GM12878 (cell line): ENCODE results near the gene SPAG9. TPM values are rescaled to one million over a fixed set of nuclear protein-coding genes. Genes with fewer than 3 reads are reported as not detected.
A peak's percentile ranks its signal among the peaks of the same experiment; 100 is the strongest.

ENCODE experiments used
- CBFB ChIP-seq: IDR thresholded peaks from 2 replicates; pipeline ENCODE4 v1.6.1; 2016; ENCODE audit warnings: antibody characterized with exemption, low read depth
- CREM ChIP-seq: IDR thresholded peaks from 2 replicates; pipeline ENCODE4 v1.6.1; 2014; ENCODE audit warnings: antibody characterized with exemption, low read depth
- POLR2A ChIP-seq: IDR thresholded peaks from 2 replicates; pipeline ENCODE4 v1.6.1; 2011; ENCODE audit warnings: low read depth, mild to moderate bottlenecking, low read length
- RAD51 ChIP-seq: fragments of 450-650 bp; IDR thresholded peaks from 2 replicates; pipeline ENCODE4 v1.6.1; 2016; ENCODE audit warnings: moderate library complexity, mild to moderate bottlenecking, inconsistent platforms
- RELA ChIP-seq: fragments of 450-650 bp; IDR thresholded peaks from 2 replicates; pipeline ENCODE4 v1.8.0; 2014; ENCODE audit warnings: borderline replicate concordance; ENCODE audit not compliant: partially characterized antibody
- RUNX3 ChIP-seq: IDR thresholded peaks from 2 replicates; pipeline ENCODE4 v1.6.1; 2012; ENCODE audit warnings: low read length, inconsistent platforms
- USF2 ChIP-seq: IDR thresholded peaks from 2 replicates; pipeline ENCODE4 v1.6.1; 2011; ENCODE audit warnings: low read depth, low read length, improper control_type of control experiment, borderline replicate concordance
- ZNF687 ChIP-seq: fragments of 450-650 bp; IDR thresholded peaks from 2 replicates; pipeline ENCODE4 v1.6.1; 2017; ENCODE audit warnings: mild to moderate bottlenecking, moderate library complexity
- polyA plus RNA-seq, 11 experiments: library from polyadenylated mRNA; depleted of rRNA in 4 of 11; unstranded in 6 of 11; stranded (reverse) in 5 of 11; fragments of >200 nt; fragmentation: Nextera tagmentation in 4 of 11; fragmentation: Illumina TruSeq in 1 of 11; extraction: Ambion mirVana in 4 of 11; extraction: Trizol in 1 of 11; gene quantifications; 1 replicate in 1 of 11; 2 replicates in 10 of 11; pipeline versions ENCODE4 v1.2.1 to v1.2.3, GENCODE V29; 2011 to 2016; ENCODE audit warnings: inconsistent platforms in 2 of 11, missing spikeins in 2 of 11, low read depth in 1 of 11
- total RNA-seq, 4 experiments: library from RNA; depleted of rRNA in 3 of 4; stranded (reverse); fragments of >200 nt in 3 of 4; fragmentation: Illumina TruSeq in 1 of 4; extraction: Trizol in 1 of 4; gene quantifications; 2 replicates each; pipeline versions ENCODE4 v1.2.1 to v1.2.3, GENCODE V29; 2013 to 2021
- TF ChIP-seq, protein P1 (sequence below): IDR thresholded peaks from 2 replicates; pipeline ENCODE4 v1.6.1; 2011; ENCODE audit warnings: borderline replicate concordance, low read depth, mild to moderate bottlenecking, moderate library complexity, low read length; ENCODE audit not compliant: insufficient read depth, poor library complexity, severe bottlenecking
- TF ChIP-seq, protein P2 (sequence below): fragments of 450-650 bp; IDR thresholded peaks from 2 replicates; pipeline ENCODE4 v1.6.1; 2016; ENCODE audit warnings: mild to moderate bottlenecking, moderate library complexity, borderline replicate concordance
- TF ChIP-seq, protein P3 (sequence below): IDR thresholded peaks from 2 replicates; pipeline ENCODE4 v1.6.1; 2012; ENCODE audit warnings: improper control_type of control experiment, low read depth, low read length; ENCODE audit not compliant: insufficient replicate concordance

SPAG9 gene
- total and polyA plus RNA-seq, 10 of the 15 experiments (the other 5 are each of a cell fraction or from before 2014, with no cell fraction given) = 6.6 to 42.0 (median 24.9) TPM

GRCh38 chr17:51121620-51122472 lies 1.2 kb upstream of the SPAG9 start (continued):
- peak; percentile 34; the same call in 1 of the 2 replicates for TF ChIP-seq ZNF687
- peak; percentile 96 for TF ChIP-seq RAD51
- peak; percentile 86 for TF ChIP-seq USF2
- peak; percentile 71 for TF ChIP-seq POLR2A
- no peak; the same call in 1 of the 2 replicates for TF ChIP-seq CREM
- TF ChIP-seq RUNX3 = peak; percentile 71
- TF ChIP-seq, protein P1, sequence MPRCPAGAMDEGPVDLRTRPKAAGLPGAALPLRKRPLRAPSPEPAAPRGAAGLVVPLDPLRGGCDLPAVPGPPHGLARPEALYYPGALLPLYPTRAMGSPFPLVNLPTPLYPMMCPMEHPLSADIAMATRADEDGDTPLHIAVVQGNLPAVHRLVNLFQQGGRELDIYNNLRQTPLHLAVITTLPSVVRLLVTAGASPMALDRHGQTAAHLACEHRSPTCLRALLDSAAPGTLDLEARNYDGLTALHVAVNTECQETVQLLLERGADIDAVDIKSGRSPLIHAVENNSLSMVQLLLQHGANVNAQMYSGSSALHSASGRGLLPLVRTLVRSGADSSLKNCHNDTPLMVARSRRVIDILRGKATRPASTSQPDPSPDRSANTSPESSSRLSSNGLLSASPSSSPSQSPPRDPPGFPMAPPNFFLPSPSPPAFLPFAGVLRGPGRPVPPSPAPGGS = peak; percentile 13
- TF ChIP-seq, protein P2, sequence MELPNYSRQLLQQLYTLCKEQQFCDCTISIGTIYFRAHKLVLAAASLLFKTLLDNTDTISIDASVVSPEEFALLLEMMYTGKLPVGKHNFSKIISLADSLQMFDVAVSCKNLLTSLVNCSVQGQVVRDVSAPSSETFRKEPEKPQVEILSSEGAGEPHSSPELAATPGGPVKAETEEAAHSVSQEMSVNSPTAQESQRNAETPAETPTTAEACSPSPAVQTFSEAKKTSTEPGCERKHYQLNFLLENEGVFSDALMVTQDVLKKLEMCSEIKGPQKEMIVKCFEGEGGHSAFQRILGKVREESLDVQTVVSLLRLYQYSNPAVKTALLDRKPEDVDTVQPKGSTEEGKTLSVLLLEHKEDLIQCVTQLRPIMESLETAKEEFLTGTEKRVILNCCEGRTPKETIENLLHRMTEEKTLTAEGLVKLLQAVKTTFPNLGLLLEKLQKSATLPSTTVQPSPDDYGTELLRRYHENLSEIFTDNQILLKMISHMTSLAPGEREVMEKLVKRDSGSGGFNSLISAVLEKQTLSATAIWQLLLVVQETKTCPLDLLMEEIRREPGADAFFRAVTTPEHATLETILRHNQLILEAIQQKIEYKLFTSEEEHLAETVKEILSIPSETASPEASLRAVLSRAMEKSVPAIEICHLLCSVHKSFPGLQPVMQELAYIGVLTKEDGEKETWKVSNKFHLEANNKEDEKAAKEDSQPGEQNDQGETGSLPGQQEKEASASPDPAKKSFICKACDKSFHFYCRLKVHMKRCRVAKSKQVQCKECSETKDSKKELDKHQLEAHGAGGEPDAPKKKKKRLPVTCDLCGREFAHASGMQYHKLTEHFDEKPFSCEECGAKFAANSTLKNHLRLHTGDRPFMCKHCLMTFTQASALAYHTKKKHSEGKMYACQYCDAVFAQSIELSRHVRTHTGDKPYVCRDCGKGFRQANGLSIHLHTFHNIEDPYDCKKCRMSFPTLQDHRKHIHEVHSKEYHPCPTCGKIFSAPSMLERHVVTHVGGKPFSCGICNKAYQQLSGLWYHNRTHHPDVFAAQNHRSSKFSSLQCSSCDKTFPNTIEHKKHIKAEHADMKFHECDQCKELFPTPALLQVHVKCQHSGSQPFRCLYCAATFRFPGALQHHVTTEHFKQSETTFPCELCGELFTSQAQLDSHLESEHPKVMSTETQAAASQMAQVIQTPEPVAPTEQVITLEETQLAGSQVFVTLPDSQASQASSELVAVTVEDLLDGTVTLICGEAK = no peak
- TF ChIP-seq, protein P3, sequence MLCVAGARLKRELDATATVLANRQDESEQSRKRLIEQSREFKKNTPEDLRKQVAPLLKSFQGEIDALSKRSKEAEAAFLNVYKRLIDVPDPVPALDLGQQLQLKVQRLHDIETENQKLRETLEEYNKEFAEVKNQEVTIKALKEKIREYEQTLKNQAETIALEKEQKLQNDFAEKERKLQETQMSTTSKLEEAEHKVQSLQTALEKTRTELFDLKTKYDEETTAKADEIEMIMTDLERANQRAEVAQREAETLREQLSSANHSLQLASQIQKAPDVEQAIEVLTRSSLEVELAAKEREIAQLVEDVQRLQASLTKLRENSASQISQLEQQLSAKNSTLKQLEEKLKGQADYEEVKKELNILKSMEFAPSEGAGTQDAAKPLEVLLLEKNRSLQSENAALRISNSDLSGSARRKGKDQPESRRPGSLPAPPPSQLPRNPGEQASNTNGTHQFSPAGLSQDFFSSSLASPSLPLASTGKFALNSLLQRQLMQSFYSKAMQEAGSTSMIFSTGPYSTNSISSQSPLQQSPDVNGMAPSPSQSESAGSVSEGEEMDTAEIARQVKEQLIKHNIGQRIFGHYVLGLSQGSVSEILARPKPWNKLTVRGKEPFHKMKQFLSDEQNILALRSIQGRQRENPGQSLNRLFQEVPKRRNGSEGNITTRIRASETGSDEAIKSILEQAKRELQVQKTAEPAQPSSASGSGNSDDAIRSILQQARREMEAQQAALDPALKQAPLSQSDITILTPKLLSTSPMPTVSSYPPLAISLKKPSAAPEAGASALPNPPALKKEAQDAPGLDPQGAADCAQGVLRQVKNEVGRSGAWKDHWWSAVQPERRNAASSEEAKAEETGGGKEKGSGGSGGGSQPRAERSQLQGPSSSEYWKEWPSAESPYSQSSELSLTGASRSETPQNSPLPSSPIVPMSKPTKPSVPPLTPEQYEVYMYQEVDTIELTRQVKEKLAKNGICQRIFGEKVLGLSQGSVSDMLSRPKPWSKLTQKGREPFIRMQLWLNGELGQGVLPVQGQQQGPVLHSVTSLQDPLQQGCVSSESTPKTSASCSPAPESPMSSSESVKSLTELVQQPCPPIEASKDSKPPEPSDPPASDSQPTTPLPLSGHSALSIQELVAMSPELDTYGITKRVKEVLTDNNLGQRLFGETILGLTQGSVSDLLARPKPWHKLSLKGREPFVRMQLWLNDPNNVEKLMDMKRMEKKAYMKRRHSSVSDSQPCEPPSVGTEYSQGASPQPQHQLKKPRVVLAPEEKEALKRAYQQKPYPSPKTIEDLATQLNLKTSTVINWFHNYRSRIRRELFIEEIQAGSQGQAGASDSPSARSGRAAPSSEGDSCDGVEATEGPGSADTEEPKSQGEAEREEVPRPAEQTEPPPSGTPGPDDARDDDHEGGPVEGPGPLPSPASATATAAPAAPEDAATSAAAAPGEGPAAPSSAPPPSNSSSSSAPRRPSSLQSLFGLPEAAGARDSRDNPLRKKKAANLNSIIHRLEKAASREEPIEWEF = no peak
- no peak for TF ChIP-seq CBFB
- TF ChIP-seq RELA = peak; percentile 93
